GM12878 (cell line): Measurements from ENCODE around the gene HOXB3. TPM values are rescaled to one million over a fixed set of nuclear protein-coding genes. Genes with fewer than 3 reads are reported as not detected.

Experiments used
- ATAC-seq: fragments of 200-7000 bp; cut with Tn5 transposase; 3 replicates; pipeline ENCODE4 v1.9.1; 2020; ENCODE audit warnings: mild to moderate bottlenecking, moderate library complexity
- BruUV-seq: library from RNA; stranded (reverse); fragments of 400-500 nt; replicated peaks from 2 replicates; lab custom pipeline; 2021; lab: Mats Ljungman, UMichigan
- CTCF ChIA-PET: fragments of 300-600 bp; sonication (Branson Sonifier 250); formaldehyde crosslinking; extraction: SDS; loops from one replicate; lab custom pipeline; 2021; ENCODE audit warnings: inconsistent platforms; lab: Yijun Ruan, JAX
- POLR2A ChIA-PET: fragments of 350-600 bp; formaldehyde crosslinking; extraction: SDS; loops from one replicate; lab custom pipeline; 2021; ENCODE audit warnings: inconsistent platforms; lab: Charles Lee
- RAD21 ChIA-PET: fragments of 300-600 bp; sonication (Branson Sonifier 250); formaldehyde crosslinking; loops from one replicate; lab custom pipeline; 2023; ENCODE audit warnings: antibody characterized with exemption; ENCODE audit not compliant: unreplicated experiment; lab: Charles Lee
- SMC1A ChIA-PET: fragments of 300-600 bp; sonication (Branson Sonifier 250); formaldehyde crosslinking; loops from one replicate; lab custom pipeline; 2023; ENCODE audit not compliant: unreplicated experiment, uncharacterized antibody; lab: Charles Lee
- DNase-seq: peaks from one replicate; pipeline ENCODE4 v3.0.0-alpha.2; 2011; ENCODE audit warnings: low read depth, low spot score
- FAIRE-seq: peaks from 3 replicates; lab custom pipeline; 2011; peaks lifted over from hg19 to GRCh38; lab: Jason Lieb, UNC
- H2AFZ ChIP-seq: 2 replicates; pipeline ENCODE4 v1.6.0; 2011; ENCODE audit warnings: low read depth, low read length, control low read depth; ENCODE audit not compliant: control insufficient read depth
- H3K27ac ChIP-seq: 2 replicates; pipeline ENCODE4 v1.5.1; 2011; ENCODE audit warnings: control low read depth; ENCODE audit not compliant: control insufficient read depth, insufficient read depth
- H3K27me3 ChIP-seq, 2 experiments: replicated peaks in 1 of 2; 2 replicates each; pipeline versions ENCODE4 v1.6.0 to v1.6.1; 2011; ENCODE audit warnings: low read length in 1 of 2; ENCODE audit not compliant: control insufficient read depth in 2 of 2, insufficient read depth in 2 of 2
- H3K36me3 ChIP-seq, 2 experiments: 2 replicates each; pipeline ENCODE4 v1.5.1; 2011; ENCODE audit warnings: low read length in 1 of 2; ENCODE audit not compliant: control insufficient read depth in 2 of 2, insufficient read depth in 2 of 2
- H3K4me1 ChIP-seq: 2 replicates; pipeline ENCODE4 v1.6.1; 2011; ENCODE audit warnings: mild to moderate bottlenecking, low read length, moderate library complexity, mixed read lengths; ENCODE audit not compliant: control insufficient read depth, insufficient read depth
- H3K4me2 ChIP-seq: 2 replicates; pipeline ENCODE4 v1.6.0; 2011; ENCODE audit warnings: control low read depth; ENCODE audit not compliant: control insufficient read depth, insufficient read depth
- H3K4me3 ChIP-seq: fragments of 200-600 bp; sonication (generic); 2 replicates; pipeline ENCODE4 v1.5.1; 2016
- H3K79me2 ChIP-seq: 2 replicates; pipeline ENCODE4 v1.6.0; 2011; ENCODE audit warnings: low read length; ENCODE audit not compliant: control insufficient read depth, insufficient read depth
- H3K9ac ChIP-seq: 2 replicates; pipeline ENCODE4 v1.8.0; 2011; ENCODE audit warnings: low read length, control low read depth, mixed read lengths; ENCODE audit not compliant: control insufficient read depth, insufficient read depth
- H3K9me3 ChIP-seq: replicated peaks from 3 replicates; pipeline ENCODE4 v1.5.1; 2011; ENCODE audit warnings: mild to moderate bottlenecking, low read length; ENCODE audit not compliant: control insufficient read depth, insufficient read depth
- H4K20me1 ChIP-seq: 2 replicates; pipeline ENCODE4 v1.6.0; 2011; ENCODE audit not compliant: control insufficient read depth, insufficient read depth
- ASH2L ChIP-seq: fragments of 300-600, 200-600 bp; sonication (generic); IDR thresholded peaks from 2 replicates; pipeline ENCODE4 v1.6.1; 2017; ENCODE audit warnings: low read depth, mild to moderate bottlenecking, borderline replicate concordance
- BCLAF1 ChIP-seq: fragments of 450-650 bp; IDR thresholded peaks from 2 replicates; pipeline ENCODE4 v1.6.1; 2017; ENCODE audit warnings: antibody characterized with exemption, mild to moderate bottlenecking, moderate library complexity
- CBX3 ChIP-seq: fragments of 200-600 bp; sonication (generic); IDR thresholded peaks from 2 replicates; pipeline ENCODE4 v1.6.1; 2016; ENCODE audit warnings: low read depth, borderline replicate concordance
- CTCF ChIP-seq, 3 experiments: IDR thresholded peaks in 2 of 3; conservative IDR thresholded peaks in 1 of 3; 2 replicates each; pipeline ENCODE4 v1.5.1; 2011; ENCODE audit warnings: low read depth in 3 of 3, low read length in 3 of 3, mild to moderate bottlenecking in 3 of 3, control low read depth in 2 of 3, moderate library complexity in 2 of 3, inconsistent platforms in 1 of 3, mixed read lengths in 1 of 3; ENCODE audit not compliant: control insufficient read depth in 2 of 3, insufficient read depth in 1 of 3; ENCODE audit errors: extremely low read depth in 1 of 3
- FOS ChIP-seq: IDR thresholded peaks from 3 replicates; pipeline ENCODE4 v1.6.1; 2011; ENCODE audit warnings: borderline replicate concordance; ENCODE audit not compliant: insufficient read length; ENCODE audit errors: extremely low read depth
- GATAD2B ChIP-seq: fragments of 450-650 bp; conservative IDR thresholded peaks from 2 replicates; pipeline ENCODE4 v1.6.1; 2017; ENCODE audit warnings: low read depth, mild to moderate bottlenecking, moderate library complexity
- HDGF ChIP-seq: fragments of 450-650 bp; IDR thresholded peaks from 2 replicates; pipeline ENCODE4 v1.6.1; 2016; ENCODE audit warnings: antibody characterized with exemption
- NFYA ChIP-seq: IDR thresholded peaks from 2 replicates; pipeline ENCODE4 v1.6.1; 2011; ENCODE audit warnings: low read depth, mild to moderate bottlenecking, low read length, improper control_type of control experiment, borderline replicate concordance
- NR2C1 ChIP-seq: fragments of 450-650 bp; IDR thresholded peaks from 2 replicates; pipeline ENCODE4 v1.6.1; 2017; ENCODE audit warnings: antibody characterized with exemption, mild to moderate bottlenecking, moderate library complexity
- NR2C2 ChIP-seq: IDR thresholded peaks from 2 replicates; pipeline ENCODE4 v1.6.1; 2011; ENCODE audit warnings: borderline replicate concordance, low read depth; ENCODE audit not compliant: control insufficient read depth, insufficient read length
- POU2F2 ChIP-seq: IDR thresholded peaks from 3 replicates; pipeline ENCODE4 v1.6.1; 2011; ENCODE audit warnings: low read depth, mild to moderate bottlenecking, low read length, borderline replicate concordance
- RB1 ChIP-seq: fragments of 450-650 bp; formaldehyde crosslinking; IDR thresholded peaks from 2 replicates; pipeline ENCODE4 v1.6.1; 2017; ENCODE audit warnings: mild to moderate bottlenecking, borderline replicate concordance
- RELA ChIP-seq: fragments of 450-650 bp; IDR thresholded peaks from 2 replicates; pipeline ENCODE4 v1.8.0; 2014; ENCODE audit warnings: borderline replicate concordance; ENCODE audit not compliant: partially characterized antibody
- SMC3 ChIP-seq: IDR thresholded peaks from 2 replicates; pipeline ENCODE4 v1.6.1; 2011; ENCODE audit warnings: low read length, improper control_type of control experiment, borderline replicate concordance
- USF1 ChIP-seq: IDR thresholded peaks from 2 replicates; pipeline ENCODE4 v1.6.1; 2011; ENCODE audit warnings: borderline replicate concordance, low read depth, mild to moderate bottlenecking, moderate library complexity, mixed read lengths, low read length; ENCODE audit not compliant: insufficient read depth; ENCODE audit errors: extremely low read length
- ZBED1 ChIP-seq: IDR thresholded peaks from 2 replicates; pipeline ENCODE4 v1.6.1; 2016; ENCODE audit warnings: borderline replicate concordance
- WGBS: methylation state at CpG from one replicate; pipeline ENCODE4 v1.1.6; 2016; ENCODE audit warnings: low lambda C conversion rate; ENCODE audit not compliant: insufficient replicate concordance, insufficient coverage; ENCODE audit errors: missing lambda C conversion rate; 5-methylcytosine and 5-hydroxymethylcytosine counted together
- in situ Hi-C: fragments of 300-500 bp; cut with MboI; formaldehyde crosslinking; loops from 9 replicates; pipeline ENCODE4 v1.14.3; 2018; ENCODE audit warnings: mixed read lengths
- intact Hi-C: fragments of 100-400 bp; cut with micrococcal nuclease; formaldehyde crosslinking; loops from one replicate; pipeline ENCODE4 v1.14.2; 2022; ENCODE audit not compliant: unreplicated experiment
- polyA plus RNA-seq, 11 experiments: library from polyadenylated mRNA; depleted of rRNA in 4 of 11; unstranded in 6 of 11; stranded (reverse) in 5 of 11; fragments of >200 nt; fragmentation: Nextera tagmentation in 4 of 11; fragmentation: Illumina TruSeq in 1 of 11; extraction: Ambion mirVana in 4 of 11; extraction: Trizol in 1 of 11; gene quantifications; 1 replicate in 1 of 11; 2 replicates in 10 of 11; pipeline versions ENCODE4 v1.2.1 to v1.2.3, GENCODE V29; 2011 to 2016; ENCODE audit warnings: inconsistent platforms in 2 of 11, missing spikeins in 2 of 11, low read depth in 1 of 11
- total RNA-seq, 4 experiments: library from RNA; depleted of rRNA in 3 of 4; stranded (reverse); fragments of >200 nt in 3 of 4; fragmentation: Illumina TruSeq in 1 of 4; extraction: Trizol in 1 of 4; gene quantifications; 2 replicates each; pipeline versions ENCODE4 v1.2.1 to v1.2.3, GENCODE V29; 2013 to 2021

The HOXB3 gene
- total and polyA plus RNA-seq, 10 of the 15 experiments (the other 5 are each of a cell fraction or from before 2014, with no cell fraction given) = 0.19 to 7.7 (median 2.9) TPM

- no peak for TF ChIP-seq NR2C1
- no peak for TF ChIP-seq BCLAF1
- TF ChIP-seq FOS = no peak
Observed at GRCh38 chr17:48599354-48599753, 9.3 kb upstream of the HOXB3 start (continued).

GRCh38 chr17:48598736-48599135, 8.7 kb upstream of the HOXB3 start:
- DNase-seq (no peak), FAIRE-seq (no peak), ATAC-seq (no peak)
- Histone ChIP-seq H3K4me1 (peaks cover 10% of the 10 kb centered on the region), H3K27ac (no peak overlapping the region), H3K79me2 (no peaks in the 10 kb centered on the region), H3K36me3 (no peaks in the 10 kb centered on the region), H2AFZ (no peak overlapping the region), H3K27me3 (peaks cover 15 to 47% of the 10 kb centered on the region in 2 experiments), H3K4me3 (no peak overlapping the region), H3K9ac (no peak overlapping the region), H3K4me2 (no peak overlapping the region), H3K9me3 (no peaks in the 10 kb centered on the region), H4K20me1 (no peaks in the 10 kb centered on the region)
- RAD21 ChIA-PET = interaction anchor here (1.0 to 1.2 kb wide), 2 partner anchors 280 to 518 kb away, joined by 3 read pairs; no protein-coding TSS in a partner anchor
- POLR2A ChIA-PET = no interaction called here
- CTCF ChIA-PET = interaction anchor here (1.6 to 2.2 kb wide), 2 partner anchors 20 to 247 kb away, joined by 5 to 7 read pairs; no protein-coding TSS in a partner anchor
- intact Hi-C loops = no loop called here
- WGBS = 43% methylated on average over 7 of the region's 7 CpGs
- no TSS peak for BruUV-seq
- in situ Hi-C loops = loop anchor here (5.0 kb wide), 1 partner anchor 336 kb away; no protein-coding TSS in a partner anchor
- SMC1A ChIA-PET = interaction anchor here (0.8 to 1.1 kb wide), 2 partner anchors 10 to 263 kb away, joined by 3 to 4 read pairs; no protein-coding TSS in a partner anchor
- TF ChIP-seq HDGF (no peak), GATAD2B (no peak), SMC3 (no peak), RELA (no peak), CBX3 (no peak), ZBED1 (no peak), CTCF (IDR thresholded peaks at IDR 0.05 in 2 of 3, conservative IDR thresholded peaks at IDR 0.05 in 1 of 3; ENCODE audit: control insufficient read depth in 2 of 3, extremely low read depth in 1 of 3, insufficient read depth in 1 of 3, low read depth in 3 of 3, low read length in 3 of 3) (no peak), ASH2L (no peak), NR2C2 (no peak), POU2F2 (no peak), RB1 (no peak), NFYA (no peak), USF1 (no peak)
